NT2/D1 (cell line): Measurements from ENCODE around the gene CMPK2.

ENCODE experiments used
- SUZ12 ChIP-seq: IDR thresholded peaks from 2 replicates; pipeline ENCODE4 v1.6.1; 2011; ENCODE audit not compliant: insufficient read length, insufficient read depth; ENCODE audit errors: extremely low read depth
- YY1 ChIP-seq: IDR thresholded peaks from 2 replicates; pipeline ENCODE4 v1.6.1; 2011; ENCODE audit not compliant: insufficient read length, insufficient read depth
- ZNF274 ChIP-seq: IDR thresholded peaks from 2 replicates; pipeline ENCODE4 v1.6.1; 2011; ENCODE audit warnings: mild to moderate bottlenecking, low read depth, low read length

GRCh38 chr2:6845312-6845711 lies 20.4 kb downstream of the CMPK2 start:
- no peak for TF ChIP-seq YY1
- no peak for TF ChIP-seq ZNF274
- TF ChIP-seq SUZ12 = no peak
